Measurements from ENCODE around the gene SPIN1.

DNA sequence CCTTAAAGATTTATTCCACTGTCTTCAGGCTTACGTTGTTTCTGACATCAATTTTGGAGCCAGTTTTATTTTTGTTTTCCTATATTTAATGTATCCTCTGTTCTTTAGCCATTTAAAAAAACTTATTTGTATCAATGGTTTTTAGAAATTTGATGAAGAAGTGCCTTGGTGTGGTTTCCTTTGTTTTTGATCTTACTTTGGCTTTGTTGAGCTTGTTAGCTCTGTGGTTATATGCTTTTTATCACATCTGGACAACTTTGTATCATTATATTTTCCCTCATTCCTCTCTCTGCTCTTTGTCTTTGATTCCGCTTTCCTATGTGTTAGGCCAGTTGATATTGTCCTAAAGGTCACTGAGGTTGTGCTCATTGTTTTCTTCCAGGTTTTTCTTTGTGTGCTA, 58.5 kb downstream of the SPIN1 start:
- TF ChIP-seq, protein P1, sequence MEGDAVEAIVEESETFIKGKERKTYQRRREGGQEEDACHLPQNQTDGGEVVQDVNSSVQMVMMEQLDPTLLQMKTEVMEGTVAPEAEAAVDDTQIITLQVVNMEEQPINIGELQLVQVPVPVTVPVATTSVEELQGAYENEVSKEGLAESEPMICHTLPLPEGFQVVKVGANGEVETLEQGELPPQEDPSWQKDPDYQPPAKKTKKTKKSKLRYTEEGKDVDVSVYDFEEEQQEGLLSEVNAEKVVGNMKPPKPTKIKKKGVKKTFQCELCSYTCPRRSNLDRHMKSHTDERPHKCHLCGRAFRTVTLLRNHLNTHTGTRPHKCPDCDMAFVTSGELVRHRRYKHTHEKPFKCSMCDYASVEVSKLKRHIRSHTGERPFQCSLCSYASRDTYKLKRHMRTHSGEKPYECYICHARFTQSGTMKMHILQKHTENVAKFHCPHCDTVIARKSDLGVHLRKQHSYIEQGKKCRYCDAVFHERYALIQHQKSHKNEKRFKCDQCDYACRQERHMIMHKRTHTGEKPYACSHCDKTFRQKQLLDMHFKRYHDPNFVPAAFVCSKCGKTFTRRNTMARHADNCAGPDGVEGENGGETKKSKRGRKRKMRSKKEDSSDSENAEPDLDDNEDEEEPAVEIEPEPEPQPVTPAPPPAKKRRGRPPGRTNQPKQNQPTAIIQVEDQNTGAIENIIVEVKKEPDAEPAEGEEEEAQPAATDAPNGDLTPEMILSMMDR (IDR thresholded peaks at IDR 0.05), result no peak
- TF ChIP-seq EZH2 (IDR thresholded peaks at IDR 0.05; ENCODE audit: borderline replicate concordance, insufficient read depth, low read depth, low read length, poor library complexity, severe bottlenecking), result no peak

Measured in B cell (primary cell).